ENCODE data around the gene ANXA2R.

ANXA2R gene

DNA sequence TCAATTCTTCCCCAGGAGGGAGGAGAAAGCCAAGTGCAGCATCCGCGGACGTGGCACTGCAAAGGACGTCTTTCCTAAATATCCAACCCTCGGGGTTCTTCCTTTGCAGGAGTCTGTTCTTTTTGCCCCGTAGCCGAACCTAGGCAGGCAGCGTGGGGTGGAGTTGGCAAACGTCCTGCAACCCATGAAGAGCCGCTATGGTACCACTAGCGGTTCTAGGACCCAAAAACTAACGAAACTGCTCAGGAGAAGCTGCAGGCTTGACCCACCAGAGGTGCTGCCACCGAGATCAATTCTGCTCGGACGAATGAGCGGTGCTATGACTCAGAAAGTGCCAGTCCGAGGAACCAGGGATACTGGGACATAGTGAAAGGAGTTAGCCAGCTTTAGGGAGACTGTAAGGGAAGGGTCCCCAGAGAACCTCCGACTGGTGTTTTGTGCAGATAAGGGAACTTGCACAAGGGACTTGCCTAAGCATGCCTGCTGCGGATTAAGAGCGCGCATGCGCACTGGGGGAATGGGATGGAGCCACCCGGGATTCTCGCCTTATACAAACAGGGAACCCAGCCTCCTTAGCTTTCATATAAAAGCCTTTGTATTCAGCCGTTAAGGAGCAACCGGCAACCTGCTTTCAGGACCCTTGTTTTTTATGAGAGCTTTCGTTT, 32.7 kb downstream of the ANXA2R start:
- DNase-seq (ENCODE audit: extremely low spot score) = no peak
- TF ChIP-seq HDGF (IDR thresholded peaks at IDR 0.05; ENCODE audit: borderline replicate concordance) = no peak
- TF ChIP-seq BHLHE40 (IDR thresholded peaks at IDR 0.05; ENCODE audit: borderline replicate concordance) = no peak
- TF ChIP-seq ELF4 (IDR thresholded peaks at IDR 0.05) = no peak
- CTCF ChIA-PET = interaction anchor here (0.7 to 1.6 kb wide), 5 partner anchors 10 to 95 kb away, joined by 3 to 5 read pairs (median 3); no protein-coding TSS in a partner anchor
- POLR2A ChIA-PET = interaction anchor here (0.8 to 4.6 kb wide), 12 partner anchors 8 to 114 kb away, joined by 3 to 41 read pairs (median 9); partner anchors contain the start of genes ANXA2R and ZNF131

DNA sequence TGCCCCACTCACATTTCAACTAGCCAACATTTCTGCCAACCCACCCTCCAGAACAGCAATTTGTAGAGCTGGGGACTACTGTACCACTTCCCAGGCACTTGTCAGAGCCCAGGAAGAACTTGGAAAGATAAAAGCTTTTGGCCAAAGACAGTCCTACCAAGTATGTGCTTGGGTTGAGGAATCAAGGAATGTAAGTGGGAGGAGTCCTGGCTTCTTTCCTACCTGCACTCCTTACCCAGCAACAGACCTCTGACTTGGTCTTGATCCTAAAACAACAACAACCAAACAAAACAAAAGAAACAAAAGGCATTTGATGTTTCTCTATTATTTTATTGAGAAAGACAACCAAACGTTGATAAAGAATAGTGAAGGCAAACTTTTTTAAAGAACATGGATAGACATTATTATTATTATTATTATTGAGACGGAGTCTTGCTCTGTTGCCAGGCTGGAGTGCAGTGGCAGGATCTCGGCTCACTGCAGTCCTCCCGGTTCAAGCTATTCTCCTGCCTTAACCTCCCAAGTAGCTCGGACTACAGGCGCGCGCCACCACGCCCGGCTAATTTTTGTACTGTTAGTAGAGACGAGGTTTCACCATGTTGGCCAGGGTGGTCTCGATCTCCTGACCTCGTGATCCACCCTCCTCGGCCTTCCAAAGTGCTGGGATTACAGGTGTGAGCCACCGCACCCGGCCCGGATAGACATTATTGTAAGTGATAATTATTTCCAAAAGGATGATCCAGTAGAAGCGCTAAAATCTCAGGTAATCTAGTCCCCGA, 33.5 kb downstream of the ANXA2R start:
- POLR2A ChIA-PET = interaction anchor here (1.1 to 4.6 kb wide), 7 partner anchors 8 to 114 kb away, joined by 3 to 41 read pairs (median 9); partner anchors contain the start of gene ZNF131
- TF ChIP-seq ELF4 (IDR thresholded peaks at IDR 0.05) (no peak), NFRKB (IDR thresholded peaks at IDR 0.05) (no peak), SUZ12 (IDR thresholded peaks at IDR 0.05) (no peak), SP1 (IDR thresholded peaks at IDR 0.05) (no peak), LEF1 (IDR thresholded peaks at IDR 0.05; ENCODE audit: borderline replicate concordance) (no peak), CTBP1 (IDR thresholded peaks at IDR 0.05; ENCODE audit: borderline replicate concordance) (no peak), FOXA1 (IDR thresholded peaks at IDR 0.05) (no peak), FOXK2 (IDR thresholded peaks at IDR 0.05) (no peak), HDGF (IDR thresholded peaks at IDR 0.05; ENCODE audit: borderline replicate concordance) (no peak), ARNT (IDR thresholded peaks at IDR 0.05) (no peak), BHLHE40 (IDR thresholded peaks at IDR 0.05; ENCODE audit: borderline replicate concordance) (no peak), L3MBTL2 (conservative IDR thresholded peaks at IDR 0.05) (no peak), FOXM1 (IDR thresholded peaks at IDR 0.05; ENCODE audit: borderline replicate concordance) (no peak), TARDBP (IDR thresholded peaks at IDR 0.05) (no peak), ZNF384 (IDR thresholded peaks at IDR 0.05) (no peak)
- TF ChIP-seq, protein P1, sequence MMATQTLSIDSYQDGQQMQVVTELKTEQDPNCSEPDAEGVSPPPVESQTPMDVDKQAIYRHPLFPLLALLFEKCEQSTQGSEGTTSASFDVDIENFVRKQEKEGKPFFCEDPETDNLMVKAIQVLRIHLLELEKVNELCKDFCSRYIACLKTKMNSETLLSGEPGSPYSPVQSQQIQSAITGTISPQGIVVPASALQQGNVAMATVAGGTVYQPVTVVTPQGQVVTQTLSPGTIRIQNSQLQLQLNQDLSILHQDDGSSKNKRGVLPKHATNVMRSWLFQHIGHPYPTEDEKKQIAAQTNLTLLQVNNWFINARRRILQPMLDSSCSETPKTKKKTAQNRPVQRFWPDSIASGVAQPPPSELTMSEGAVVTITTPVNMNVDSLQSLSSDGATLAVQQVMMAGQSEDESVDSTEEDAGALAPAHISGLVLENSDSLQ (IDR thresholded peaks at IDR 0.05) = no peak
- no peak for DNase-seq (ENCODE audit: extremely low spot score)
- CTCF ChIA-PET = interaction anchor here (1.4 to 1.6 kb wide), 2 partner anchors 12 to 95 kb away, joined by 3 to 5 read pairs; no protein-coding TSS in a partner anchor

DNA sequence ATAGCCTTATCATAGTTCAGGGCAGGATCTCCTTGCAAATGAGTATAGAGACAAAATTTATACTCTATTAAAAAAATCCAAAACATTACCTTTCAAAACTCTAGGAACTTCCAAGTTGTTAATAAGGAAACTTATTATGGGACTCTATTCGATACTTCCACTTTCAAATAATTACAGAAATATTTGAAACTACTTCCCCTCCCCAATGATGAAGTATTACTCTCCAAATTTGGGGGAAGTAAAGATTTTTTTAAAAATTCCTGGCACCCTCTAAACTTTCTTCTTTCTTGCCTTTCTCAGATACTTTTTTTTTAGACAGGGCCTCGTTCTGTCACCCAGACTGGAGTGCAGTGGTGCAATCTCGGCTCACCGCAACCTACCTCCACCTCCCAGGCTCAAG, 35.1 kb downstream of the ANXA2R start:
- CTCF ChIA-PET = no interaction called here
- no peak for DNase-seq (ENCODE audit: extremely low spot score)
- POLR2A ChIA-PET = no interaction called here
- TF ChIP-seq L3MBTL2 (conservative IDR thresholded peaks at IDR 0.05) = no peak
- TF ChIP-seq, protein P1 (IDR thresholded peaks at IDR 0.05) = no peak
- TF ChIP-seq LEF1 (IDR thresholded peaks at IDR 0.05; ENCODE audit: borderline replicate concordance) = no peak
- no peak for TF ChIP-seq FOXK2 (IDR thresholded peaks at IDR 0.05)
- TF ChIP-seq HDGF (IDR thresholded peaks at IDR 0.05; ENCODE audit: borderline replicate concordance) = no peak
- no peak for TF ChIP-seq FOXM1 (IDR thresholded peaks at IDR 0.05; ENCODE audit: borderline replicate concordance)

DNA sequence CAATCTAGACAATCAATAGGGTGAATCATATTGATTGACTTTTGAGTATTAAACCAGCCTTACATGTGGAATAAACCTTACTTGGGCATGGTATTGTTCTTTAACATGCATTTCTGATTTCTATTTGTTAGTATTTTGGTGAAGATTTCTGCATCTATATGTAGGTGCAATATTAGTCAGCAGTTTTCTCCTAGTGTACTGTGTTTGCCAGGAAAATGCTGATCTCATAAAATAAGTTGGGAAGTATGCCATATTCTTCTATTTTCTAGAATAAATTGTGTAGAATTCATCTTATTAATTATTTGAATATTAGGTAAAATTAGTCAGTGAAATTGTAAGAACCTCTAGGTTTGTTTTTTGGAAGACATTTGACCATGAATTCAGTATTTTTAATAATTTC, 38.4 kb downstream of the ANXA2R start:
- no peak for TF ChIP-seq ELF4 (IDR thresholded peaks at IDR 0.05)
- no peak for TF ChIP-seq HDGF (IDR thresholded peaks at IDR 0.05; ENCODE audit: borderline replicate concordance)
- TF ChIP-seq SUZ12 (IDR thresholded peaks at IDR 0.05) = no peak
- TF ChIP-seq, protein P1 (IDR thresholded peaks at IDR 0.05) = no peak
- no peak for DNase-seq (ENCODE audit: extremely low spot score)
- CTCF ChIA-PET = no interaction called here
- POLR2A ChIA-PET = no interaction called here

DNA sequence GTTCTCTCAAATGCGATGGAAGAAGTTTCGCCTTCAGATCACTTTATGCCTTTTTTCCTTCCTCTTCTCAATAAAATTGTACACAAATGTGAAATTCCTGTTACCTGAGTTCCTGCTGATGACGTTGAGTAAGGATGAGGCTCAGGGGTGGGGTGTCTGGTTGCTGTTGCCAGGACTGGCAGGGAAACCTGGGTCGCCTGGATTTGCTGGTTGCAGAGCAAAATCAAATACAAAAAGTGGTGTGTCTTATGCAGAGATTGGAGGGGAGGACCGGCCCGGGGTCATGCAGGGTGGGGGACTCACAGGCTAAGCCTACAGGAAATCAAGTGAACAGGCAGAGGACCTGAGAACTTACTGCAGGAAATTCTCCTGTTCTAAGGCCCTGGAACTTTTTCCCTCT, 39.2 kb downstream of the ANXA2R start:
- no peak for TF ChIP-seq ELF4 (IDR thresholded peaks at IDR 0.05)
- TF ChIP-seq SUZ12 (IDR thresholded peaks at IDR 0.05) = no peak
- TF ChIP-seq TARDBP (IDR thresholded peaks at IDR 0.05) = no peak
- no peak for TF ChIP-seq ZNF384 (IDR thresholded peaks at IDR 0.05)
- TF ChIP-seq, protein P1 (IDR thresholded peaks at IDR 0.05) = no peak
- no peak for TF ChIP-seq ARNT (IDR thresholded peaks at IDR 0.05)
- TF ChIP-seq BHLHE40 (IDR thresholded peaks at IDR 0.05; ENCODE audit: borderline replicate concordance) = no peak
- TF ChIP-seq CTBP1 (IDR thresholded peaks at IDR 0.05; ENCODE audit: borderline replicate concordance) = no peak
- TF ChIP-seq NFRKB (IDR thresholded peaks at IDR 0.05) = no peak
- no peak for TF ChIP-seq FOXA1 (IDR thresholded peaks at IDR 0.05)
- no peak for TF ChIP-seq FOXM1 (IDR thresholded peaks at IDR 0.05; ENCODE audit: borderline replicate concordance)
- TF ChIP-seq LEF1 (IDR thresholded peaks at IDR 0.05; ENCODE audit: borderline replicate concordance) = no peak
- no peak for TF ChIP-seq SP1 (IDR thresholded peaks at IDR 0.05)
- no peak for TF ChIP-seq FOXK2 (IDR thresholded peaks at IDR 0.05)
- no peak for TF ChIP-seq HDGF (IDR thresholded peaks at IDR 0.05; ENCODE audit: borderline replicate concordance)
- no peak for TF ChIP-seq L3MBTL2 (conservative IDR thresholded peaks at IDR 0.05)
- ChIA-PET CTCF (no interaction called here), POLR2A (no interaction called here)
- DNase-seq (ENCODE audit: extremely low spot score) = no peak
